NOMO-1 (cell line): ENCODE data around the gene CEND1.
A peak's percentile ranks its signal among the peaks of the same experiment; 100 is the strongest.

Experiments used
- DNase-seq, 2 experiments: peaks; one replicate each; lab custom pipeline; 2025; ENCODE audit not compliant: unreplicated experiment in 2 of 2; lab: John Stamatoyannopoulos, UW

CEND1 gene

DNA sequence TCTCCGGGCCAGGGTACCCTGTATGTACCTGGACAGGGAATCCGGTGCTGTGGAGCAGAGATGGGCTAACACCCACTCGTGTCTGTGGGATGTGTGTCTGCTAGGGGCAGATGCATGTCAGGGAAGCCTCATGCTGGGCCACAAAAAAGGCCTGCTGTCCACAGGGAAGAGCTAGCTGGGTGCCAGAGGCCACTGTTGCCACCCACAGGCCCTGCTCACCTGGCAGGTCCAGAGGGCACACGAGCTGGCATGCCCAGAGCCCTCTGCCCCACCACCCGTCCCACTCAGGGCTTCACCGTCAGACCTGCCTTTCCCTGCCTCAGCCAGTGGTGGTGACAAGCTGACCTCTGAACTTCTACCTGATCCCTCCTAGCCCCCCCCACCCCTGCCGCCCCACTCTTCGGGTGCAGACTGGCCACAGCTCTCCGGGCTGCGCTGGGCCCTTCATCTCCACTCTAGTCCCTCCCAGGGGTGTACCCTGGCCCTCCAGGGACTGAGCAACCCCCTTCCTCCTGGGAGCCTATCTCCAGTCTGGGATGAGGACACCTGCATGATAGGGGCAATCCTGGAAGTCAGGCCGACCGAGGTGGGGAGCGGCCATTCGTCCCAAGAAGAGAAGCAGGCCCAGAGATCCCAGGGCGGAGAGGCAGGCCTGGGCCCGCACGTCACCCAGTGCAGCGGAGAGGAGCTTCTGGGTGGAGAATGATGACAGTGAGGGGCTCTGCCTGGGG, 6.8 kb upstream of the CEND1 start:
- no peak for DNase-seq

DNA sequence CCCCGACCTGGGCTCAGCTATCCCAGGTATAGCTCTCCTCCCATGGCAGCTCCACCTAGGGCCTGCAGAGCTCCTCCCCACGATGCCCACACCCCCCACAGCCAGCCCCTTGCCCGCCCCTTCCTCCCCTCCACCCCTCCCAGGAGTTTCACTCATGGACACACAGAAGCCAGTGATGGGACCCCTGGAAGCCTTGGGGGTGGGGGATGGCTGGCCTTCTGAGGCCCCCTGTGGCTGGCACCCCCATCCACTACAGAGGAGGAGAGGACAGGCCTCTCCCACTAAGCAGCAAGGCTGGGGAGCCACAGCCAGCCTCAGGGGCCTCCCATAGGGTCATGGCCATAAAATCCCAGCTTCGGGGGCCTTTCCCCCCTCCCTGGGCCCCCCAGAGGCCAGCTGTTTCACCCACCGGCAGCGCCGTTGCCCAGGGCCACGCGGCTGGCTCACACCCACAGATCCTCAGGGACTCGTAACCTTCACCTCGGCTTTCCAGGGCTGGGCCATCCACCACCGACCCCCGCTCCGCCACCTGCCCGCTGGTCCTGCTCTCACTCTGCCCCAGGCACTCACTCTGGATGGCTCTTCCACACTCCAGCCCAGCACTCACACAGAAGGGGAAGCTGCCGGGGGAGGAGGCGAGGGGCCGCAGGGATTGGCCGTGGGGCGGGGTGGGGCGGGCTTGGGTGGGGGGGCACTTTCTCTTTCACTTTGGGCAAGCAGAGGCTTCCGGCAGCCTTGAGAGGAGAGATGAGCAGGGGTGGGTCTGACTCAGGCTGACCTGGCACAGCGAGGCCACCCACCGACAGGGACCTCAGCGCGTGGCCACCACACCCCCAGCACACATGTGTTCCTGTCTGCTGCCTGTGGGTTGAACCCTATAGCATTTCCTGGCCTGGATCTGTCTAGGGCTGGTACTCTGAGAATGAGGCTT, 6.0 kb upstream of the CEND1 start:
- peak; percentile 83 to 88 for DNase-seq

DNA sequence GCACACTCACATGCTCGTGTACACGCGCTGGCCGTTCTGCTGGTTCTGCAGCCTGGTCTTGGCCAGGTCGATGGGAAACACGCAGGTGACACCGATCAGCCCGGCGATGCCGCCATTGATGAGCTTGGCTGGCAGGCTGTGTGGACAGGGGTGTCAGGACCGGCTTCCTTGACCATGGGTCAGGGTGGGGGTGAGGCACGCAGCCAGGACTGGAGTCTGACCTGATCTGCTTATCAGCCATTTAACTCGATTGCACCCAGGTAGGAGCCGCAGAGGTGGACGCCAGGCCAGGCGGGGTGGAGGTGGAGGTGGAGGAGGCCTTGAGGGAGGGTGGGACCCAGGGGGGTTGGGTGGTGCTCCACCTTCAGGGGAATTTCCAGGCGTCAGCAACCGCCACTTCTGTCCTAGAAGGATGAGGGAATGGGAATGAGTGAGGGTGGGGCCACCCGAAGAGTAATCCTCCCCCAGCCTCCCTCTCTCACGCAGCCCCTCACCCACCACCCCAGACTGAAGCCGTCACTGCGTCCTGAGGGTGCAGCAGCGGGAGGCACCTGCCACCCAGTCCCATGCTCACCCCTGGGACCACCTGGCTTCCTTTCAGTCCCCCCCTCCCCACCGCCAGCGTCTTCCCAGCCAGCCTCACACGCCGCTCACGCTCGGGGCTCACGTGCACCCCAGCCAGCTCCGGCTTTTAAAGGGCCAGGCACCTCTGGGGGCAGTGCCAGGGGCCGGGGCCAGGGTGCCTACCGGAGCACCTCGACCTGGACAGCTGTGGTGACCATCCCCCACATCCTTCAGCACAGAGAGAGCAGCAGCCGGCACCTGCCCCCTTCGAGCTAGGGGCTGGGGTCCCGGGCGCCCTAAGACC, 5.1 kb upstream of the CEND1 start:
- no peak for DNase-seq

DNA sequence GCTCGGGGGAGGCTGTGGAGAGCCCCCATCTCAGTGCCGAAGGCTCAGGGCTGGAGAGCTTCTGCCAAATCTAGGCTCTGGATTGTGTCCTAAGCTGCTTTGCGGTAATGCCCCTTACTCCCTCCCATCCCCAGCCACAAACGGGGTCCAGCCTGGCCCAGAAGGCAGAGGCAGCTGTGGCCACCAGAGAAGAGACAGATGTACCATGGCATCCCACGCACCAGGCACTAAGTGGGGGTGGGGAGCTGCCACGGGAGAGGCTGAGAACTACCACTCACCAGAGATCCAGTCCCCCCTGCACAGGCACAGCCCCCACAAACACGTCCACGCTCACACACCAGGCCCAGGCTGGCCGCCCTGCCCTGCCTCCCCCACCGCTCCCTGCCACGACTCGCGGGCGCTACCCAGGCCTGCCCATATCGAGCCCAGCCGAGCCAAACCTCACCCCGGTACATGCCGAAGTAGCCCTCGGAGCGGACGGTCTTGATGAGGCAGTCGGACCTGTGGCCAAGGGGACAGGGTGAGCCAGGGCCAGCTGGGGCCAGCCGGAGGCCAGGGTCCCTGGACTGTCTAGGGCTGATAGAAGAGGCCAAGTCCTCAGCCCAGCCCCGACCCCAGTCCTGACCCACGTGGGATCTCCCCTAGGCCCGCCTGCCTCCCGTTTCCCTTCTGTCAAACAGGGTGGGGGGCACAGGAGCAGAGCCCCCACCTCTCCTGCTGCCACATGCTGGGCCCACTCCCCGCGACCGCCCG, 4.3 kb upstream of the CEND1 start:
- no peak for DNase-seq

DNA sequence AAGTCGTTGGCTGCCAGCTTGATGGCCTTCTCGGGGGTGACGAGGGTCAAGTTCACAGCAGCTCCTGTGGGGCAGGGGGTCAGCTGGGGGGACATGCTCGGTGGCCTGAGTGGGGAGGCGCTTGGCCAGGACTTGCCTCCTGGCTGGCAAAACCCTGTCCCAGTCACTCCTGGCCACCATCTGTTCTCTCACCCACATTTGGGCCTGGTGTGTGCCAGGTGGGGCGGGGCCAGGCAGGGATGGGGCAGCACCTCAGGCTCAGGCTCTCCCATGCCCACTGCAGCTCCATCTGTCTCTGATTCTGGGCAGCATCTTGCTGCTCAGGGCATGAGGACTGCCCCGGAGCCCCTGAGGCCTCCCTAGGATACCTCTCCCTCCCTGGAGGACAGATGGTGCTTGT, 3.7 kb upstream of the CEND1 start:
- no peak for DNase-seq

DNA sequence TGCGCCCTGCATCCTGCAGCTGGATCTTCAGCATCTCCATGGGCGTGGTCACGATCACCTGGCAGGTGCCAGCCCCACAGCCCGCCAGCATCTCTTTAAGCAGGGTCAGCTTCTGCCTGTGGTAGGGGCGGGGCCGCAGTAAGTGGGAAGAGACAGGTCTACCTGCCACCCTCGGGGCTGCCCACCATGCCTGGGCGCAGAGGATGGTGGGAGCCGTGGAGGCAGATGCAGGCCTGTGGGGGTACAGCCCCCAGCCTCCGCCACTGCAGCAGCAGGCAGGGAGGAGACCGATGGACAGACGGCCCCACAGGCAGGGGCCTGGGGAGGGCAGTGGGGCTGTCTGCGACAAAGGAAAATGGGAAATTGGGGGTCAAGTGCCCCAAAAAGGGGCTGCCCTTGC, 3.0 kb upstream of the CEND1 start:
- no peak for DNase-seq

DNA sequence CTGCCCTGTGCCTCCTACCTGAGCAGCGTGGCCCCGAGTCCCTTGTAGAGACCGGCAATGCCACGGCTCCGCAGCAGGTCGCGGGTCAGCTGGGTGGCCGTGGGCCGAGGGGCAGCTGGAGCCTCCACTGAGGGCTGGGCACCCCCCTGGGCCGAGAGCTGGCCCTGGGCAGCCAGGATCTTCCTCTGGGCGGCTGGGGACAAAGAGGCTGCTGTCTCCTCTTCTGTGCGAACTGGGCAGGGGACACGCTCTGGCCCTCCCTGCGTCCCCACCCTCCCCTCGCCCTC, 2.6 kb upstream of the CEND1 start:
- no peak for DNase-seq

DNA sequence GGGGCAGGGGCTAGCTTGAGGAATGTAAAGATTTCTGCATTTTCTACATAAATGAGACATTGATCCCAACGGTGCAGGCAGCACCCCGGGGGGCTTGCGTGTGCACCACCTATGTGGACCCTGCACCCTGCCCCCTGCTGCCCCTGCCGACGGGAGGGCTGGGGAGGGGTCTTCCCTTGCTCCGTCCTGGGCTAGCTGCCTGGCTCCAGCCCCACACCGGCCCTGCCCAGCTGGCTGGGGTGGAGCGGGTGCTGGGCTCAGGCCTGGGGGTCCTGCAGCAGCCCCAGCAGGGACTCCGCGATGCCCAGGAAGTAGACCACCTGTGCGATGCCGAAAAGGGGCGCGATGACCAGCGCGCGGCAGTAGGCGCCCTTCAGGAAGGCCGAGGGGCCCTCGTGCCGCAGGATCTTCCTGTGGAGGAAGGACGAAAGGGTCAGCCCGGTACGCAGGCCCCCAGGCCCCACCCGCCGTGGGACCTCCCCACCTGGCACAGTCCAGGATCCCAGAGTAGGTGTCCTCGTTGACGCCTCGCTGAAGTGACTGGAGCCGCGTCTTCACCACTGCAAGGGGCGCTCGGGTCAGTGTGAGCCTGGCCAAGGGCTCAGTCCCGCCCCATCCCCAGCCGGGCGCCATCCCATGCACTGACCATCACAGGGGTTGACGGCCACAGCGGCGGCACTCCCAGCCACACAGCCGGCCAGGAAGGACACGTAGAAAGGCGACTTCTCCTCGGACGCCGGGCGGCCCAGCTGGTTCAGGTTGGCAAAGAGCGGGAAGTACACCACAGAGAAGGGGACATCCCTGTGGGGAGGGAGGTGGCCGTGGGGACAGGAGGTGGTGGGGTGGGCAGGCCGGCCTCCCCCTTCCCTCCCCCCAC, 2.0 kb upstream of the CEND1 start:
- DNase-seq = no peak

DNA sequence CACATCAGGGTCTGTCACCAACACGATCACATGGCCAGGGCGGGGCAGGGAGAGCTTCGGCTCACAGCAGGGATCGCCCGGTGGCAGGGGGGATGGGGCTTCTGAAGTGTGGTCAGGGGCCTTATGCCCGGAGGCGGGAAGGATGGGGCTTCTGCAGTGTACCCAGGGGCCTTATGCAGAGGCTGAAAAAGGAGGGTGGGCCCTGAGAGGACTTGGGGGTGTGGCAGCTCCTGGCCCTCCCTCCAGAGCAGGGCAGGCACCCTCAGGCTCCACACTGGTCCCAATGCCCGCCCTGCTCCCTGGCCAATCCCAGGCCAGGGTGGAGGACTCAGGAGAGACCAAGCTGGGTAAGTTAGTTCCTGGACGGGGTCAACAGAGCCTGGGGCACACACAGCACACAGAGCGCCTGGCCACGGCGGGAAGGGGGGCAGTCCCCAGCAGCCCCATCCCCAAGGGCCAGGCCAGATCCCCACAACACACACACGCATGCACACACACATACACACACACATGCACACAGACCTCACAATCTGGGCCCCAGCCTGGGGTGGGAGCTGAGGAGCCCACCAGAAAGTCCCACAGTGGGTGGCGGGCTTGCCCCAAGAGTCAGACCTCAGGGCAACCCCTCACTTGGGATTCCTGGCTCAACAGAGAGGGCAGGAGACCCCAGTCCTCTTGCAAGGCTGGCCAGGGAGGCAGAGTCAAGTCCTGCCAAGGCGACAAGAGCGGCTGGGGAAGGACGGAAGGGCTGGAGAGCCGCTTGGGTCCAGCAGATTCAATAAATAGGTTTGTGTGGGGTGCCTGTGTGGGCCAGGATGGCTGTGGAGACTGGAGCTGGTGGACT, 1.1 kb upstream of the CEND1 start:
- DNase-seq = no peak

DNA sequence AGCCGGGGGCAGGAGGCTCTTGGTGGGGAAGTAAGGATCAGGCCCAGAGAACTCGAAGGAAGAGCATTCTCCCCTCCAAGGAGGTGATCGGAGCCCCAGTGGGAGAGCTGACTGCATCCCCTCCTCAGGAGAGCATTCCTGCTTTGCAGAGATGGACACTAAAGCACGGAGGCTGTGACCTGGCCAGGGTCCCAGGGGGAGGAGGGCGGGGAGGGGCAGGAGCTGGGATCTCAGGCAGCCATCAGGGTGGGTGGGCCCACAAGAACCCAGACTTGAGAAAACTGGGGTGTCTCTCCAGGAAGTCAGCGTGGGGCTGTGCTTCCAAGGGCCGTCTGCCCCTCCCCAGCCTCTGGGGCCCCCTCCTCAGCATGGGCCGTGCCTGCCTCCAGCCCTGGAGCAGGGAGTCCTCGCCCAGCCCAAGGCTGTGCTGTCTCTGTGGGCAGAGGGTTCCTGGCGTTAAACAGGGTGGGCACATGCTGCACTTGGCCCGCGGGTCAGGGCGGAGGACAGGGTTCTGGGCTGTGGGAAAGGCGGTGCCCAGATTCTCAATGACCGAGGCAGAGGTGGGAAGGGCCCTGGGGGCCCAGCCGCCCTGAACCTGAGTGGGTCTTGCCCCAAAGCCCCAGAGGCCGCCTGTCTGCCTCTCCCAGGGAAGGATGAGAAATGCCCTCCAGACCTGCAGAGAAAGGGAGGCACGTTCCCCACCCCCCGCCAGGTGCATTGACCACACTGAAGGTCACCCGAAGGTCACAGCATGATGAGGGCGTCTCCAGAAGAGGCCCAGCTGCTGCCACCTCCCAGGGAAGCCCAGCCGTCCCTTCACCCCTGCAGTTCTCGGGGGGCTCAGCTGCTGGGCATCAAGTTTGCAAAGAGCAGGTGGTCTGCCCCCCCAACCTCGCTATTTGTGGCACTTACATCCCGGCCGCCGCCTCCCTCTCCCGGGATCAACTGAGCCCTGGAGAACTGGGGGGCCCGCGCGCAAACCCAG, 643 bp downstream of the CEND1 start:
- DNase-seq = no peak

DNA sequence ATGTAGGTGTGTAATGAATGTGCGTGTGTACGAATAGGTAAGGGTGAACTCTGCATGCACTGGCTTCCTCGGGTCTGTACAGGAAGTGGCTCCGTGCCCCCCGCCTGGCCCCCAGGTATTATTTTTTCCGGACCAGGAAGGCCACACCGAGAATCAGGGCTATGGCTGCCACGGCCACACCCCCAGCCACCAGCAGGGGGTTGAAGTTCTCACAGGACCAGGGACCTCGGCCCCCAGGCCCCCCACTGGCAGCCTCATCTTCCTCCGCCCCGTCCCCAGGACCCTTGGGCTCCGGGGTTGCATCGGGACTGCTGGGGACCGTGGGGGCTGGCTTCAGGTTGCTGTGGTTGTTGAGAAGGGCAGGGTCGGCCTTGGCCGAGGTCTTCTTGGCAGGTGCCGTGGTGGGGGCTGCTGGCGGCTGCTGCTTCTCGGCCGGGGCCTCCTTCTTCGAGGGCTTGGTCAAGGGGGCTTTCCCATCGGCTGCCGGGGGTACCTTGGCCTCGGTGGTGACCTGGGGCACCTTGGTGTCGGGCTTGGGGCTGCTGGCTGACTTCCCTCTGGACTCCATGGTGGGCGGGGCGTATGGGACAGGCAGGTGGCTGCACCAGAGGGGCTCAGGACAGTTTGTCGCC, 1.8 kb downstream of the CEND1 start:
- no peak for DNase-seq

DNA sequence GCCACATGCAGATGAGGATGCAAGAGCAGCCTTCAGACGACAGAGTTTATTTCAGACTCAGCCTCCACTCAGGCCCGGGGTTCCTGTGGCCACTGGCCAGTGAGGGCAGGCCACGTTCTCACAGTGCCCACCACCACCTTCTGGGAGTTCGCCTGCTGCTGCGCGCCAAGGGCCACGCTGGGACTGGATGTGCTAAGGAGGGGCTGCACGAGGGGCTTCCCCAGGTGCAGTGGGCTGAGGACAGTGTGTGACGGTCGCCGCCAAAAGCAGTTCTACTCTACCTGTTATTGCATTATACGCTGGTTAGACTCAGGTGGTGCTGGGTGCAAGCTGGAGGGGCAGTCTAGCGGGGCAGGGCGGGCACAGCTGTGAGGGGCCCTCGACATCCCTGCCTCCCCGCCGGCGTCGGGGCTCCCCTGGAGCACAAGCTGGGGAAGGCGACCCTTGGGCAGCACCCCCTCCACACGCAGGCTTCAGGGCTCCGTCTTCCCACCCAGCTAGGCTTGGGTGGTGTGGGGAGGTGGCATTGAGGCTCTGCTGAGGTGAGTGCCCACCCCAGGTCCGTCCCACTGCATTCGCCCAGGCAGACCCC, 2.7 kb downstream of the CEND1 start:
- no peak for DNase-seq

DNA sequence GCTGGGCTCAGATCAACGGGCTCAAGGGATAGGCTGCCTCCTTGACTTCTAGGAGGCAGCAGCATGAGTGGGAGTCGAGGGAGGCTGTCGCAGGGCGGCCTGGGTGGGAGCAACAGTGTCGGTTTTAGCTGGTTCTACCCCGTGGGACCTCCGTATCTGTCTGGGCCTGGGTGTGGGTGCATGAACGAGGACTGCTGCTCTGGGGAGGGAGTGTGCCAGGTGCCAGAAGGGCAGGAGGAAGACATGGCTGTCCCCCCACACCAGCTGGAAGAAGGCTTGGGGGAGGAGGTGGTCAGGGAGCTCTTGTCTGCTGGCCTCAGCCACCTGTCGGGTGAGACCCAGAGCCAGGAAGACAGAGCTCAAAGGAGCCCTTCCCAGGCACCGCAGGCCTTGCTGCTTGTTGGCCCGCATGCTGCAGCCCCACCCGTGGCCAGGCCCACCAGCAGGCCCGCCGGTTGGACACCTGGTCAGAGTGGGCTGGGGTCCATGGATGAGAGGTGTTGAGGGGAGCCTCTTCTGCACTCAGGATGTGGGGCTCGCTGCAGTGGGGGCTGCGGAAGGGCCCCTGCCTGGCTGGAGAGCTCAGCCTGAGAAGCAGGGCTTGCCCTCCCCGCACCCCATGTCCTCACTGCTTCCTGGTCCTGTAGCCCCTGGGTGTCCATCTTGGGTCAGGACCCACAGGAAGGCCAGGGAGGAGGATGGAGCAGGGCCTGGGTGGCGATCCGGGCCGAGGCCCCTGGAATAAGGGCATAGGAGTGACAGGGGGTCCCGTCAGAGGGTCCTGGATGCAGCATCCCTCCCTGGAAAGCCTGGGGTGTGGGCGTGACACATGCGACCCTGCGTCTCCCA, 3.4 kb downstream of the CEND1 start:
- no peak for DNase-seq

DNA sequence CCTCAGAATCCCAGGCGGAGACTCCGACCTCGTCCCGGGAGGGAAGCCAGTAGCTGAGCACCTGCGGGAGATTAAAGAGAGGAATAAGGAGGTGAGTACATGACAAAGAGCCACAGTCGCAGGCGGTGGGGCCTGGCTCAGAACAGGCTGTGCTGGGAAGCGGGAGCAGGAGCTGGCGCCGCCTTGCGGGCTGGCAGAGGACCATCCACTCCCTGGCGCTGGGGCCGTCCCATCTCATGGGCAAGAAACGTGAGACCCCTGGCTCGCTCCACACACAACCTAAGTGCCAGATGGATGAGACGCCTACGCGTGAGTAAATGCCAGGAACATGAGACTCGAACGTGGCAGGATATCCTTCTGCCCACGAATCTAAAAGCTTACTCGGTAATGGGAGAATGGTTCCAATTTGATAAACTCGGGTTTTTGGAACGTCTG, 6.3 kb downstream of the CEND1 start:
- no peak for DNase-seq

DNA sequence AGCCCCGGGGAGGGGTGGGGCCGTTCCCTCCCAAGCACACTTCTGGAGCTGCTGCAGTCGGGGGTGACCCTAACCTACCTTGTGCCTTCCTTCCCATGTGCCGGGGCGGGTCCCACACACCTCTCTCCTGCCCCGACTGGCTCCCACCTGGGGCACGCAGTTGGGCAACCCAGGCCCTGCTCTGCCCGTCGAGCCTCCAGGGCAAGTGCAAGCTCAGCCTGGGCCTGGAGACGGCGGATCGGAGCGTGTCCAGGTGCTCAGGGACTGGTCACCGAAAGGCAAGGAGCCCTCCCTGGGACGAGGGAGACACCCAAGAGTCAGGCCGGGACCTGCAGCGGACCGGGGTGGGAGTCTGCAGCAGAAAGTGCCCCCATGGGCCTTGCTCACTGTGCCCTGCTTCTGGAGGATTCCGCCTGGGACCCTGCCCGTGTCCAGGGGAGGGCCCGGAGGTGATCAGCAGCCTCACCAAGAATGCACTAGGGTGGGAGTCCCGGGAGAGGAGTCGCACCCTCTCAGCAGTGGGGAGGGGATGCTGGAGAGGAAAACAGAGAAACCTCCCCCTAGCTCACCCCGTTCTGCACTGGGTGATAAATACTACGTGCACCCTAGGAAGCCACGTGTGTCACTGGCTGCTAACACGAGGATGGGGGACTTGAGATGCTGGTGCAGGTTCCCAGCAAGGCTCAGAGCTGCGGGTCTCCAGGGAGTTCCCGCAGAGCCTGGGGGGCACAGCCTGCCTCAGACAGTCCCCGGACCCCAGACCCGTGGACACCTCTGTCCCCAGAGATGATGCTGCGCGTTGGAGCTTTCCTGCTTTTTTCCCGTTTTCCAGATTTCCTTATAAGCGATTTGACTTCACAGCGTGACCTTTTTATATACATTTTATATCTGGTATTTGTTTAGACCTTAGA, 7.4 kb downstream of the CEND1 start:
- no peak for DNase-seq
